ENCODE measurements around the gene SHANK3.

DNA sequence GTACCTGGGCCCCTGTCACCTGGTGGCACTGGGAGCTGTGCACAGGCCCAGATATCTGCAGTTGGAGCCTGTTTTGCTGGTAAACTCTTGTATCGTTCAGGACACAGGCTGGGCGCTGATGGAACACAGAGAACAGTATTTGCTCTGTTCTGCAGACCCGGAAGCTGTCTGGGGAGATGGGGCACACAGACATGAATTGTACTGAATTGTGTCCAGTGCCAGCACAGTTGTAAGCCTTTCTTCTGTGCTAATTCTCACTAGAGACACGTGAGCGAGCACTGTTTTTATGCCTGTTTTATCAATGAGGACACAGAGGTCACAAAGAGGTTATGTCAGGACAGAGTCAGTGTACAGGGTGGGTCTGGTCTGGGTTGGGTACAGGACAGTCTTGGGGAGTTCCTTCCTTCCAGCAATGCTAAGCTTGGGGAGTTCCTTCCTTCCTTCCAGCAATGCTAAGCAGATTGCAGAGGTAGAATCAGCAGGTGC, 41.0 kb downstream of the SHANK3 start:
- TF ChIP-seq EZH2 (IDR thresholded peaks at IDR 0.05; ENCODE audit: insufficient read depth, poor library complexity, severe bottlenecking), result no peak
- no peak for TF ChIP-seq EZH2phosphoT487 (IDR thresholded peaks at IDR 0.05; ENCODE audit: insufficient read depth, low read depth)

All from GM23248 (cell line).